GM18502 (cell line): ENCODE measurements around the gene IQCK.
"Not testable (repeated sequence)": the region's sequence is repeated elsewhere in the genome, so short reads cannot be mapped to it uniquely, and the experiment has no call there.

Source experiments
- ATAC-seq: cut with Tn5 transposase; IDR thresholded peaks from one replicate; pipeline ENCODE4 v1.9.1; 2021; ENCODE audit warnings: mild to moderate bottlenecking; ENCODE audit not compliant: unreplicated experiment, poor library complexity

IQCK gene

GRCh38 chr16:19784183-19784736 is 66.2 kb downstream of the IQCK start:
- no peak for ATAC-seq

GRCh38 chr16:19785081-19785480 is 67.0 kb downstream of the IQCK start:
- ATAC-seq, result no peak

GRCh38 chr16:19785512-19786130 is 67.5 kb downstream of the IQCK start:
- no peak for ATAC-seq

GRCh38 chr16:19801369-19801768 is 83.3 kb downstream of the IQCK start:
- not testable (repeated sequence) for ATAC-seq

- not testable (repeated sequence) for ATAC-seq
Measured at GRCh38 chr16:19801824-19802223, 83.8 kb downstream of the IQCK start.

GRCh38 chr16:19802612-19803011 is 84.5 kb downstream of the IQCK start:
- ATAC-seq, result no peak

- no peak for ATAC-seq
Measured at GRCh38 chr16:19804538-19805323, 86.7 kb downstream of the IQCK start.

GRCh38 chr16:19805459-19806162 is 87.5 kb downstream of the IQCK start:
- no peak for ATAC-seq

- peak; percentile 59 for ATAC-seq
Measured at GRCh38 chr16:19808061-19808641, 90.1 kb downstream of the IQCK start.

GRCh38 chr16:19809121-19809635 is 91.1 kb downstream of the IQCK start:
- ATAC-seq, result no peak

GRCh38 chr16:19809693-19810092 is 91.6 kb downstream of the IQCK start:
- ATAC-seq, result no peak

GRCh38 chr16:19810817-19811731 is 93.0 kb downstream of the IQCK start:
- ATAC-seq, result no peak

GRCh38 chr16:19812986-19813385 is 94.9 kb downstream of the IQCK start:
- no peak for ATAC-seq

GRCh38 chr16:19815418-19815817 is 97.3 kb downstream of the IQCK start:
- ATAC-seq, result no peak

- no peak for ATAC-seq
Measured at GRCh38 chr16:19817122-19817521, 99.1 kb downstream of the IQCK start.

- ATAC-seq, result no peak
Measured at GRCh38 chr16:19817875-19818274, 99.8 kb downstream of the IQCK start.

GRCh38 chr16:19822533-19822932 is 104.5 kb downstream of the IQCK start:
- no peak for ATAC-seq

GRCh38 chr16:19823322-19823721 is 105.3 kb downstream of the IQCK start:
- ATAC-seq, result no peak

- no peak for ATAC-seq
Measured at GRCh38 chr16:19824216-19824615, 106.1 kb downstream of the IQCK start.
